ENCODE results near the gene EMX1.

EMX1 gene

DNA sequence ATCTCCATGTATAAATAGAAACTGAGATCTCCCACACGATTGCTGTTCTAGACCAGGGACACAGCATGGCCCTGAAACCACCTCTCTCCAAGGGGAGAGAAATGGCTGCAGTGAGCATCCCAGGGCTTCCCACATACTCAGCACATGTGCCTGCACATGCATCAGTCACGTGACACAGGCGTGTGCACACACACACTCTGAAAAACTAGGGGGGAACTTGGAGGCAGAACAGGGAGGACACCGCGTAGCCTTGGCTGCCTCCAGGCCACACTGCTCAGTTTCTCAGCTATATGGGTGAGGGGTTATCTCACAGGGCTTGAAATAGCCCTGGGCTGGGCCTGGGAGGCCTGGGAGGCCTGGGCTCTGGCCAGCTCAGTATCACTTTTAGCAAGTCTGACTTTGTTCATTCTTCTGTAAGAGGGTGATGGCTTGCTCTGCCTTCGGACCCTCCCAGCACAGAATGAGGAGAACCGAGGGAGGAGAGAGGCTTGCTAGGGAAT lies 66.9 kb downstream of the EMX1 start:
- no peak for DNase-seq
